ENCODE results near the gene UPK2.

The UPK2 gene

GRCh38 chr11:118956094-118956846 lies at the start of gene UPK2:
TSS of gene UPK2 (plus strand) at chr11:118956298. CDS start at chr11:118956351, 53 bp downstream.
- DNase-seq: peak; percentile 88

GRCh38 chr11:118907051-118908042 lies 48.8 kb upstream of the UPK2 start:
- DNase-seq: peak; percentile 89

- no peak for DNase-seq
Observed at GRCh38 chr11:118908264-118908663, 47.8 kb upstream of the UPK2 start.

- no peak for DNase-seq
Observed at GRCh38 chr11:118908901-118909618, 47.0 kb upstream of the UPK2 start.

GRCh38 chr11:118909619-118910308 lies 46.3 kb upstream of the UPK2 start:
- DNase-seq: no peak

GRCh38 chr11:118910309-118911112 lies 45.6 kb upstream of the UPK2 start:
- DNase-seq: peak; percentile 62

GRCh38 chr11:118911113-118911879 lies 44.8 kb upstream of the UPK2 start:
- no peak for DNase-seq

- peak; percentile 72 for DNase-seq
Observed at GRCh38 chr11:118911880-118912741, 44.0 kb upstream of the UPK2 start.

GRCh38 chr11:118912742-118913410 lies 43.2 kb upstream of the UPK2 start:
- DNase-seq: no peak

- peak; percentile 76 for DNase-seq
Observed at GRCh38 chr11:118913411-118914125, 42.5 kb upstream of the UPK2 start.

- DNase-seq: peak; percentile 89
Observed at GRCh38 chr11:118914178-118914918, 41.8 kb upstream of the UPK2 start.

GRCh38 chr11:118914987-118915386 lies 41.1 kb upstream of the UPK2 start:
- no peak for DNase-seq

- DNase-seq: no peak
Observed at GRCh38 chr11:118915396-118915795, 40.7 kb upstream of the UPK2 start.

GRCh38 chr11:118915941-118916841 lies 39.9 kb upstream of the UPK2 start:
- no peak for DNase-seq

- no peak for DNase-seq
Observed at GRCh38 chr11:118916842-118917388, 39.2 kb upstream of the UPK2 start.

- peak; percentile 42 for DNase-seq
Observed at GRCh38 chr11:118917481-118918127, 38.5 kb upstream of the UPK2 start.

Measured in activated gamma-delta T cell treated with Interleukin-2 at 50 U/mL for 16 hours (primary cell).